Renal cortical epithelial cell (primary cell): ENCODE data around the gene IL22. TPM values are rescaled to one million over a fixed set of nuclear protein-coding genes. Genes with fewer than 3 reads are reported as not detected.

Source experiments
- DNase-seq: peaks from one replicate; pipeline ENCODE4 v3.0.0-alpha.2; 2011; ENCODE audit warnings: low read depth
- total RNA-seq: library from RNA; depleted of rRNA; stranded (reverse); fragments of >200 nt; gene quantifications from 2 replicates; pipeline ENCODE4 v1.2.3, GENCODE V29; 2014

The IL22 gene
- total RNA-seq: not detected in 2 replicates

- DNase-seq: no peak
These were observed at the start of gene IL22 for GRCh38 chr12:68253504-68253903. IL22 (minus strand) TSS chr12:68253604; CDS start chr12:68253448, 156 bp downstream.

- no peak for DNase-seq
These were observed 44.5 kb upstream of the IL22 start for GRCh38 chr12:68297929-68298328.

GRCh38 chr12:68294251-68294650 is 40.8 kb upstream of the IL22 start:
- no peak for DNase-seq

GRCh38 chr12:68293347-68293746 is 39.9 kb upstream of the IL22 start:
- no peak for DNase-seq

- peak; percentile 64 for DNase-seq
These were observed 38.9 kb upstream of the IL22 start for GRCh38 chr12:68292151-68292943.

- DNase-seq: no peak
These were observed 38.1 kb upstream of the IL22 start for GRCh38 chr12:68291396-68292036.

GRCh38 chr12:68290126-68290525 is 36.7 kb upstream of the IL22 start:
- peak; percentile 17 for DNase-seq

- no peak for DNase-seq
These were observed 33.7 kb upstream of the IL22 start for GRCh38 chr12:68287106-68287505.

- no peak for DNase-seq
These were observed 33.0 kb upstream of the IL22 start for GRCh38 chr12:68286396-68286795.

GRCh38 chr12:68285541-68285940 is 32.1 kb upstream of the IL22 start:
- DNase-seq: no peak

- no peak for DNase-seq
These were observed 28.1 kb upstream of the IL22 start for GRCh38 chr12:68281322-68282077.

GRCh38 chr12:68280240-68280639 is 26.8 kb upstream of the IL22 start:
- no peak for DNase-seq

- DNase-seq: no peak
These were observed 26.0 kb upstream of the IL22 start for GRCh38 chr12:68279227-68280054.

GRCh38 chr12:68276402-68276930 is 23.1 kb upstream of the IL22 start:
- no peak for DNase-seq

- DNase-seq: no peak
These were observed 19.3 kb upstream of the IL22 start for GRCh38 chr12:68272732-68273131.

GRCh38 chr12:68271346-68271745 is 17.9 kb upstream of the IL22 start:
- no peak for DNase-seq

GRCh38 chr12:68270358-68270757 is 17.0 kb upstream of the IL22 start:
- DNase-seq: peak; percentile 37

- no peak for DNase-seq
These were observed 16.4 kb upstream of the IL22 start for GRCh38 chr12:68269779-68270178.

- DNase-seq: no peak
These were observed 15.6 kb upstream of the IL22 start for GRCh38 chr12:68268967-68269366.

- DNase-seq: no peak
These were observed 14.5 kb upstream of the IL22 start for GRCh38 chr12:68267892-68268396.

GRCh38 chr12:68264857-68265256 is 11.5 kb upstream of the IL22 start:
- no peak for DNase-seq
